HEK293 (cell line): ENCODE results near the gene CLCN1.

Experiments
- CTCF ChIA-PET: fragments of 350-600 bp; formaldehyde crosslinking; extraction: SDS; loops from one replicate; lab custom pipeline; 2021; ENCODE audit warnings: antibody characterized with exemption; lab: Yijun Ruan, JAX
- POLR2A ChIA-PET: fragments of 300-600 bp; formaldehyde crosslinking; extraction: SDS; loops from one replicate; lab custom pipeline; 2020; ENCODE audit warnings: antibody characterized with exemption, inconsistent platforms; lab: Yijun Ruan, JAX
- H3K27ac ChIP-seq: fragments of 200-500 bp; sonication (Bioruptor generic); 2 replicates; pipeline ENCODE4 v1.5.1; 2014; ENCODE audit warnings: low read depth, low read length, control low read depth, inconsistent platforms; ENCODE audit errors: extremely low read depth
- H3K36me3 ChIP-seq, 2 experiments: fragments of 200-500 bp in 1 of 2; sonication (Bioruptor generic) in 1 of 2; 1 replicate in 1 of 2; 2 replicates in 1 of 2; pipeline ENCODE4 v1.5.1; 2014 to 2017; ENCODE audit warnings: inconsistent platforms in 2 of 2, low read length in 2 of 2; ENCODE audit not compliant: control insufficient read depth in 2 of 2, insufficient read depth in 1 of 2
- H3K4me1 ChIP-seq: fragments of 200-500 bp; sonication (Bioruptor generic); 2 replicates; pipeline ENCODE4 v1.5.1; 2014; ENCODE audit warnings: mild to moderate bottlenecking, low read length, inconsistent platforms; ENCODE audit not compliant: control insufficient read depth, insufficient read depth
- H3K4me3 ChIP-seq: 2 replicates; pipeline ENCODE4 v1.5.1; 2011; ENCODE audit warnings: low read depth, mild to moderate bottlenecking, control low read depth, low read length, moderate library complexity
- H3K9me3 ChIP-seq: fragments of 200-500 bp; sonication (Bioruptor generic); 2 replicates; pipeline ENCODE4 v1.5.1; 2014; ENCODE audit warnings: low read depth, low read length, inconsistent platforms; ENCODE audit not compliant: control insufficient read depth, insufficient read depth
- BCL11B ChIP-seq: fragments of 450-650 bp; formaldehyde crosslinking; IDR thresholded peaks from 2 replicates; pipeline ENCODE4 v1.5.1; 2016; ENCODE audit warnings: low read depth, missing biosample characterization, missing genetic modification characterization
- FEZF1 ChIP-seq: fragments of 450-650 bp; formaldehyde crosslinking; IDR thresholded peaks from 2 replicates; pipeline ENCODE4 v1.5.1; 2016; ENCODE audit warnings: missing biosample characterization, missing genetic modification characterization
- HIC1 ChIP-seq: fragments of 450-650 bp; formaldehyde crosslinking; IDR thresholded peaks from 2 replicates; pipeline ENCODE4 v1.5.1; 2016; ENCODE audit warnings: missing biosample characterization, missing genetic modification characterization
- HOXC10 ChIP-seq: sonication (generic); formaldehyde crosslinking; IDR thresholded peaks from 2 replicates; pipeline ENCODE4 v1.8.1; 2023; ENCODE audit warnings: mild to moderate bottlenecking, missing genetic modification reagents
- PRDM6 ChIP-seq: fragments of 450-650 bp; formaldehyde crosslinking; IDR thresholded peaks from 2 replicates; pipeline ENCODE4 v1.5.1; 2017; ENCODE audit warnings: missing biosample characterization, missing genetic modification characterization
- SP3 ChIP-seq: fragments of 450-650 bp; formaldehyde crosslinking; IDR thresholded peaks from 2 replicates; pipeline ENCODE4 v1.5.1; 2016; ENCODE audit warnings: missing biosample characterization, missing genetic modification characterization
- ZFP41 ChIP-seq: fragments of 450-650 bp; formaldehyde crosslinking; IDR thresholded peaks from 2 replicates; pipeline ENCODE4 v1.5.1; 2016; ENCODE audit warnings: missing biosample characterization, missing genetic modification characterization, borderline replicate concordance
- ZNF138 ChIP-seq: fragments of 450-650 bp; formaldehyde crosslinking; IDR thresholded peaks from 2 replicates; pipeline ENCODE4 v1.5.1; 2016; ENCODE audit warnings: missing biosample characterization, missing genetic modification characterization, borderline replicate concordance
- ZNF140 ChIP-seq: fragments of 450-650 bp; formaldehyde crosslinking; IDR thresholded peaks from 2 replicates; pipeline ENCODE4 v1.5.1; 2016; ENCODE audit warnings: missing biosample characterization, missing genetic modification characterization
- ZNF19 ChIP-seq: fragments of 450-650 bp; formaldehyde crosslinking; IDR thresholded peaks from 2 replicates; pipeline ENCODE4; 2016; ENCODE audit warnings: missing biosample characterization, missing genetic modification characterization, low read depth
- ZNF292 ChIP-seq: fragments of 450-650 bp; formaldehyde crosslinking; IDR thresholded peaks from 2 replicates; pipeline ENCODE4 v1.5.1; 2016; ENCODE audit warnings: low read depth, missing biosample characterization, missing genetic modification characterization, borderline replicate concordance
- ZNF311 ChIP-seq: fragments of 450-650 bp; formaldehyde crosslinking; IDR thresholded peaks from 2 replicates; pipeline ENCODE4 v1.5.1; 2017; ENCODE audit warnings: missing biosample characterization, missing genetic modification characterization, borderline replicate concordance
- ZNF513 ChIP-seq: fragments of 450-650 bp; IDR thresholded peaks from 2 replicates; pipeline ENCODE4 v1.5.1; 2018; ENCODE audit warnings: missing biosample characterization, missing genetic modification characterization
- ZNF530 ChIP-seq: fragments of 450-650 bp; formaldehyde crosslinking; IDR thresholded peaks from 2 replicates; pipeline ENCODE4 v1.5.1; 2016; ENCODE audit warnings: low read depth, missing biosample characterization, missing genetic modification characterization
- ZNF600 ChIP-seq: fragments of 450-650 bp; formaldehyde crosslinking; IDR thresholded peaks from 2 replicates; pipeline ENCODE4 v1.5.1; 2016; ENCODE audit warnings: missing biosample characterization, missing genetic modification characterization
- ZNF624 ChIP-seq: fragments of 450-650 bp; formaldehyde crosslinking; IDR thresholded peaks from 2 replicates; pipeline ENCODE4 v1.5.1; 2017; ENCODE audit warnings: missing biosample characterization, missing genetic modification characterization
- TF ChIP-seq, protein P1 (sequence below): fragments of 450-650 bp; IDR thresholded peaks from 2 replicates; pipeline ENCODE4 v1.5.1; 2018; ENCODE audit warnings: missing biosample characterization, mild to moderate bottlenecking, missing genetic modification characterization
- TF ChIP-seq, protein P2 (sequence below): fragments of 450-650 bp; formaldehyde crosslinking; IDR thresholded peaks from 2 replicates; pipeline ENCODE4 v1.5.1; 2016; ENCODE audit warnings: missing biosample characterization, missing genetic modification characterization
- TF ChIP-seq, protein P3 (sequence below): fragments of 450-650 bp; formaldehyde crosslinking; optimal IDR thresholded peaks from 2 replicates; pipeline ENCODE3; 2016; ENCODE audit warnings: missing biosample characterization, mild to moderate bottlenecking, missing genetic modification characterization

CLCN1 gene

DNA sequence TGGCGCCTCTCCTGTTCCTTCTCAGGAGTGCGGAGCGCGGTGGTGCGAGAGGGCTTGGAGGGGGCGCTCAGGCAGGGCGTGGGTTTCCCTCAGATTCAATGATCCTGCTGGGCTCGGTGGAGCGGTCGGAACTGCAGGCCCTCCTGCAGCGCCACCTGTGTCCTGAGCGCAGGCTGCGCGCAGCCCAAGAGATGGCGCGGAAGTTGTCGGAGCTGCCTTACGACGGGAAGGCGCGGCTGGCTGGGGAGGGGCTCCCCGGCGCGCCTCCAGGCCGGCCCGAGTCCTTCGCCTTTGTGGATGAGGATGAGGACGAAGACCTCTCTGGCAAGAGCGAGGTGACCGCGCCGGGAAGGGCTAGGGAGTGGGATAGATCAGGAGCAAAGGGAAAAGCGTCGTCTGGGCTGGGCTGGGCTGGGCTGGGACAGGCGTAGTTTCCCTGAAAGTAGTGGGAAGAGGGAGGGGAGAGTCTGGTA is 29.6 kb downstream of the CLCN1 start (continued):
- peak; percentile 94 for TF ChIP-seq ZNF600
- TF ChIP-seq ZNF138 (tag by site-specific recombination), result no peak
- TF ChIP-seq, protein P1, sequence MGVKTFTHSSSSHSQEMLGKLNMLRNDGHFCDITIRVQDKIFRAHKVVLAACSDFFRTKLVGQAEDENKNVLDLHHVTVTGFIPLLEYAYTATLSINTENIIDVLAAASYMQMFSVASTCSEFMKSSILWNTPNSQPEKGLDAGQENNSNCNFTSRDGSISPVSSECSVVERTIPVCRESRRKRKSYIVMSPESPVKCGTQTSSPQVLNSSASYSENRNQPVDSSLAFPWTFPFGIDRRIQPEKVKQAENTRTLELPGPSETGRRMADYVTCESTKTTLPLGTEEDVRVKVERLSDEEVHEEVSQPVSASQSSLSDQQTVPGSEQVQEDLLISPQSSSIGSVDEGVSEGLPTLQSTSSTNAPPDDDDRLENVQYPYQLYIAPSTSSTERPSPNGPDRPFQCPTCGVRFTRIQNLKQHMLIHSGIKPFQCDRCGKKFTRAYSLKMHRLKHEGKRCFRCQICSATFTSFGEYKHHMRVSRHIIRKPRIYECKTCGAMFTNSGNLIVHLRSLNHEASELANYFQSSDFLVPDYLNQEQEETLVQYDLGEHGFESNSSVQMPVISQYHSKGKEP (tag by site-specific recombination), result peak; percentile 15; the same call in 1 of the 2 replicates
- TF ChIP-seq ZFP41 (tag by site-specific recombination), result no peak

- H3K4me1 ChIP-seq, result no peaks in the 10 kb centered on the region
- no peak for TF ChIP-seq PRDM6
- TF ChIP-seq, protein P2, sequence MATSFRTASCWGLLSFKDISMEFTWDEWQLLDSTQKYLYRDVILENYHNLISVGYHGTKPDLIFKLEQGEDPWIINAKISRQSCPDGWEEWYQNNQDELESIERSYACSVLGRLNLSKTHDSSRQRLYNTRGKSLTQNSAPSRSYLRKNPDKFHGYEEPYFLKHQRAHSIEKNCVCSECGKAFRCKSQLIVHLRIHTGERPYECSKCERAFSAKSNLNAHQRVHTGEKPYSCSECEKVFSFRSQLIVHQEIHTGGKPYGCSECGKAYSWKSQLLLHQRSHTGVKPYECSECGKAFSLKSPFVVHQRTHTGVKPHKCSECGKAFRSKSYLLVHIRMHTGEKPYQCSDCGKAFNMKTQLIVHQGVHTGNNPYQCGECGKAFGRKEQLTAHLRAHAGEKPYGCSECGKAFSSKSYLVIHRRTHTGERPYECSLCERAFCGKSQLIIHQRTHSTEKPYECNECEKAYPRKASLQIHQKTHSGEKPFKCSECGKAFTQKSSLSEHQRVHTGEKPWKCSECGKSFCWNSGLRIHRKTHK (tag by site-specific recombination), result no peak
- H3K4me3 ChIP-seq, result no peak overlapping the region
- POLR2A ChIA-PET, result interaction anchor here (1.2 kb wide), 1 partner anchor 34 kb away, joined by 4 read pairs; no protein-coding TSS in a partner anchor
- H3K27ac ChIP-seq, result no peak overlapping the region
- no peaks in the 10 kb centered on the region for H3K36me3 ChIP-seq
- no peaks in the 10 kb centered on the region for H3K9me3 ChIP-seq
- CTCF ChIA-PET, result interaction anchor here (0.8 to 1.7 kb wide), 10 partner anchors 10 to 138 kb away, joined by 3 to 25 read pairs (median 5); no protein-coding TSS in a partner anchor
Measured at GRCh38 chr7:143346018-143346417, 30.1 kb downstream of the CLCN1 start.

DNA sequence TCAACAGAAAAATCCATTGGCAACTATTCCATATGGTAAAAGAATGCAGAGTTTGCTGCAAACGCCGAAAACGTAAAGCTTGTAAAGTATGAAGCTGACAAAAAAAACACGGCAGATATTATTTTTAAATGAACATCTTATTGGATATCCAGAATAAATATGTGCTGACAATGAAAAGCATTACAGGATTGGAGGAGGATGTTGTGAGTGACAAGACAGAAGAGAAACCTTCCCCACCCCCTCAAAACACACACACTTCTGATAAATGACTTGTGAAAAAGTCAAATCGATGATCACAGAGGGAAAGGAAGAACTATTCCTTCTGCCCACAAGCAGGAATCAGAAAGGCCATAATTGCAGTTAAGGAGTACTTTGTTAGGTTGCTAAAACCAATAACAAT is 32.0 kb downstream of the CLCN1 start:
- CTCF ChIA-PET, result interaction anchor here (0.8 to 1.2 kb wide), 3 partner anchors 23 to 1025 kb away, joined by 3 to 5 read pairs (median 3); no protein-coding TSS in a partner anchor
- H3K4me3 ChIP-seq, result no peak overlapping the region
- no peaks in the 10 kb centered on the region for H3K9me3 ChIP-seq
- POLR2A ChIA-PET, result no interaction called here
- H3K27ac ChIP-seq, result no peak overlapping the region
- TF ChIP-seq ZNF513 (tag by site-specific recombination), result no peak
- no peak for TF ChIP-seq ZNF530 (tag by site-specific recombination)
- TF ChIP-seq, protein P3, sequence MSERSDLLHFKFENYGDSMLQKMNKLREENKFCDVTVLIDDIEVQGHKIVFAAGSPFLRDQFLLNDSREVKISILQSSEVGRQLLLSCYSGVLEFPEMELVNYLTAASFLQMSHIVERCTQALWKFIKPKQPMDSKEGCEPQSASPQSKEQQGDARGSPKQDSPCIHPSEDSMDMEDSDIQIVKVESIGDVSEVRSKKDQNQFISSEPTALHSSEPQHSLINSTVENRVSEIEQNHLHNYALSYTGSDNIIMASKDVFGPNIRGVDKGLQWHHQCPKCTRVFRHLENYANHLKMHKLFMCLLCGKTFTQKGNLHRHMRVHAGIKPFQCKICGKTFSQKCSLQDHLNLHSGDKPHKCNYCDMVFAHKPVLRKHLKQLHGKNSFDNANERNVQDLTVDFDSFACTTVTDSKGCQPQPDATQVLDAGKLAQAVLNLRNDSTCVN, result no peak
- TF ChIP-seq FEZF1 (tag by site-specific recombination), result no peak
- TF ChIP-seq HIC1 (tag by site-specific recombination), result no peak
- no peak for TF ChIP-seq ZNF140 (tag by site-specific recombination)
- TF ChIP-seq BCL11B (tag by site-specific recombination), result no peak
- TF ChIP-seq ZNF624 (tag by site-specific recombination), result no peak
- TF ChIP-seq ZNF292 (tag by site-specific recombination), result no peak
- no peak for TF ChIP-seq HOXC10 (CRISPR knock-in tag)
- TF ChIP-seq ZNF19 (tag by site-specific recombination), result no peak
- TF ChIP-seq SP3 (tag by site-specific recombination), result no peak
- no peak for TF ChIP-seq ZNF311 (tag by site-specific recombination)
- H3K4me1 ChIP-seq, result no peaks in the 10 kb centered on the region
- H3K36me3 ChIP-seq, result no peaks in the 10 kb centered on the region
